Measurements from ENCODE around the gene KASH5.

Gene KASH5

DNA sequence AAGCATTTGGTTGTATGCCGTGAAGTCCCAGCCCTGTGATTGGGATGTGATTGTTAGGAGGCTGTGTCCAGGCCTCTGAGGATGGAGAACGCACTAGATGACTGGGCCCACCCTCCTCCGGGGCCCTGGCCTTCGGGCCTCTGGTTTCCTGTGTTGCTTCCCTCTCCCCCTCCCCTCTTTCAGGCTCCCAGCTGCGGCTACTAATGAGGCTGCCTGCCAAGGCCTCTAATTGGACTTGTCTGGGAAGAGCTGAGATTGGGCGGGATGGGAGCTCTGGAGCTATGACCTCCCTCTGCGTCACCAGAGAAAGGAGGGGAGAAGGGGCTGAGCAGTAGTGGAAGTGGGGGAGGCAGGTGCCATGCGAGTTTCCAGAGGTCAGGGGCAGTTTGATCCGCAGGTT is 25.3 kb downstream of the KASH5 start:
- ChIA-PET CTCF (interaction anchor here (0.7 to 6.9 kb wide), 6 partner anchors 7 to 113 kb away, joined by 3 to 28 read pairs (median 4); partner anchors contain the start of gene FLT3LG), POLR2A (no interaction called here)
- TF ChIP-seq ZNF16 (tag by site-specific recombination; IDR thresholded peaks at IDR 0.05; ENCODE audit: low read depth), result no peak
- TF ChIP-seq ZNF677 (tag by site-specific recombination; IDR thresholded peaks at IDR 0.05), result no peak
- TF ChIP-seq, protein P1, sequence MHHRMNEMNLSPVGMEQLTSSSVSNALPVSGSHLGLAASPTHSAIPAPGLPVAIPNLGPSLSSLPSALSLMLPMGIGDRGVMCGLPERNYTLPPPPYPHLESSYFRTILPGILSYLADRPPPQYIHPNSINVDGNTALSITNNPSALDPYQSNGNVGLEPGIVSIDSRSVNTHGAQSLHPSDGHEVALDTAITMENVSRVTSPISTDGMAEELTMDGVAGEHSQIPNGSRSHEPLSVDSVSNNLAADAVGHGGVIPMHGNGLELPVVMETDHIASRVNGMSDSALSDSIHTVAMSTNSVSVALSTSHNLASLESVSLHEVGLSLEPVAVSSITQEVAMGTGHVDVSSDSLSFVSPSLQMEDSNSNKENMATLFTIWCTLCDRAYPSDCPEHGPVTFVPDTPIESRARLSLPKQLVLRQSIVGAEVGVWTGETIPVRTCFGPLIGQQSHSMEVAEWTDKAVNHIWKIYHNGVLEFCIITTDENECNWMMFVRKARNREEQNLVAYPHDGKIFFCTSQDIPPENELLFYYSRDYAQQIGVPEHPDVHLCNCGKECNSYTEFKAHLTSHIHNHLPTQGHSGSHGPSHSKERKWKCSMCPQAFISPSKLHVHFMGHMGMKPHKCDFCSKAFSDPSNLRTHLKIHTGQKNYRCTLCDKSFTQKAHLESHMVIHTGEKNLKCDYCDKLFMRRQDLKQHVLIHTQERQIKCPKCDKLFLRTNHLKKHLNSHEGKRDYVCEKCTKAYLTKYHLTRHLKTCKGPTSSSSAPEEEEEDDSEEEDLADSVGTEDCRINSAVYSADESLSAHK (tag by site-specific recombination; IDR thresholded peaks at IDR 0.05), result no peak
- TF ChIP-seq ZNF266 (tag by site-specific recombination; IDR thresholded peaks at IDR 0.05; ENCODE audit: low read depth), result no peak
- no peak for TF ChIP-seq ZNF580 (tag by site-specific recombination; IDR thresholded peaks at IDR 0.05)
- TF ChIP-seq ZNF548 (tag by site-specific recombination; IDR thresholded peaks at IDR 0.05), result no peak
- TF ChIP-seq, protein P2, sequence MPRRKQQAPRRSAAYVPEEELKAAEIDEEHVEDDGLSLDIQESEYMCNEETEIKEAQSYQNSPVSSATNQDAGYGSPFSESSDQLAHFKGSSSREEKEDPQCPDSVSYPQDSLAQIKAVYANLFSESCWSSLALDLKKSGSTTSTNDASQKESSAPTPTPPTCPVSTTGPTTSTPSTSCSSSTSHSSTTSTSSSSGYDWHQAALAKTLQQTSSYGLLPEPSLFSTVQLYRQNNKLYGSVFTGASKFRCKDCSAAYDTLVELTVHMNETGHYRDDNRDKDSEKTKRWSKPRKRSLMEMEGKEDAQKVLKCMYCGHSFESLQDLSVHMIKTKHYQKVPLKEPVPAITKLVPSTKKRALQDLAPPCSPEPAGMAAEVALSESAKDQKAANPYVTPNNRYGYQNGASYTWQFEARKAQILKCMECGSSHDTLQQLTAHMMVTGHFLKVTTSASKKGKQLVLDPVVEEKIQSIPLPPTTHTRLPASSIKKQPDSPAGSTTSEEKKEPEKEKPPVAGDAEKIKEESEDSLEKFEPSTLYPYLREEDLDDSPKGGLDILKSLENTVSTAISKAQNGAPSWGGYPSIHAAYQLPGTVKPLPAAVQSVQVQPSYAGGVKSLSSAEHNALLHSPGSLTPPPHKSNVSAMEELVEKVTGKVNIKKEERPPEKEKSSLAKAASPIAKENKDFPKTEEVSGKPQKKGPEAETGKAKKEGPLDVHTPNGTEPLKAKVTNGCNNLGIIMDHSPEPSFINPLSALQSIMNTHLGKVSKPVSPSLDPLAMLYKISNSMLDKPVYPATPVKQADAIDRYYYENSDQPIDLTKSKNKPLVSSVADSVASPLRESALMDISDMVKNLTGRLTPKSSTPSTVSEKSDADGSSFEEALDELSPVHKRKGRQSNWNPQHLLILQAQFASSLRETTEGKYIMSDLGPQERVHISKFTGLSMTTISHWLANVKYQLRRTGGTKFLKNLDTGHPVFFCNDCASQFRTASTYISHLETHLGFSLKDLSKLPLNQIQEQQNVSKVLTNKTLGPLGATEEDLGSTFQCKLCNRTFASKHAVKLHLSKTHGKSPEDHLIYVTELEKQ (tag by site-specific recombination; IDR thresholded peaks at IDR 0.05; ENCODE audit: borderline replicate concordance), result no peak
- TF ChIP-seq SCRT1 (tag by site-specific recombination; IDR thresholded peaks at IDR 0.05; ENCODE audit: borderline replicate concordance), result no peak
- no peak for TF ChIP-seq ZBTB48 (tag by site-specific recombination; IDR thresholded peaks at IDR 0.05)
- no peak for TF ChIP-seq ZNF211 (tag by site-specific recombination; IDR thresholded peaks at IDR 0.05; ENCODE audit: low read depth)
- TF ChIP-seq FEZF1 (tag by site-specific recombination; IDR thresholded peaks at IDR 0.05), result no peak
- TF ChIP-seq ZNF114 (tag by site-specific recombination; IDR thresholded peaks at IDR 0.05), result no peak
- no peak for TF ChIP-seq ELK4 (IDR thresholded peaks at IDR 0.05; ENCODE audit: borderline replicate concordance, low read depth, low read length)
- TF ChIP-seq ZNF561 (tag by site-specific recombination; IDR thresholded peaks at IDR 0.05; ENCODE audit: borderline replicate concordance), result no peak
- no peak for TF ChIP-seq ZNF791 (tag by site-specific recombination; IDR thresholded peaks at IDR 0.05)
- TF ChIP-seq ZNF654 (tag by site-specific recombination; IDR thresholded peaks at IDR 0.05; ENCODE audit: low read depth), result no peak
- Histone ChIP-seq H3K27ac (ENCODE audit: extremely low read depth, low read depth, low read length) (no peak overlapping the region), H3K36me3 (ENCODE audit: control insufficient read depth in 2 of 2, insufficient read depth in 1 of 2, low read length in 2 of 2) (no peaks in the 10 kb centered on the region), H3K9me3 (ENCODE audit: control insufficient read depth, insufficient read depth, low read depth, low read length) (no peaks in the 10 kb centered on the region), H3K4me3 (ENCODE audit: low read depth, low read length) (no peak overlapping the region), H3K4me1 (ENCODE audit: control insufficient read depth, insufficient read depth, low read length) (no peaks in the 10 kb centered on the region)

GRCh38 chr19:49414256-49414655 is 26.2 kb downstream of the KASH5 start:
- Histone ChIP-seq H3K36me3 (ENCODE audit: control insufficient read depth in 2 of 2, insufficient read depth in 1 of 2, low read length in 2 of 2) (no peaks in the 10 kb centered on the region), H3K27ac (ENCODE audit: extremely low read depth, low read depth, low read length) (no peak overlapping the region), H3K4me1 (ENCODE audit: control insufficient read depth, insufficient read depth, low read length) (no peaks in the 10 kb centered on the region), H3K9me3 (ENCODE audit: control insufficient read depth, insufficient read depth, low read depth, low read length) (no peaks in the 10 kb centered on the region), H3K4me3 (ENCODE audit: low read depth, low read length) (no peak overlapping the region)
- CTCF ChIA-PET, result interaction anchor here (1.9 to 6.9 kb wide), 2 partner anchors 6 to 22 kb away, joined by 12 to 28 read pairs; no protein-coding TSS in a partner anchor
- POLR2A ChIA-PET, result no interaction called here
- TF ChIP-seq, protein P3, sequence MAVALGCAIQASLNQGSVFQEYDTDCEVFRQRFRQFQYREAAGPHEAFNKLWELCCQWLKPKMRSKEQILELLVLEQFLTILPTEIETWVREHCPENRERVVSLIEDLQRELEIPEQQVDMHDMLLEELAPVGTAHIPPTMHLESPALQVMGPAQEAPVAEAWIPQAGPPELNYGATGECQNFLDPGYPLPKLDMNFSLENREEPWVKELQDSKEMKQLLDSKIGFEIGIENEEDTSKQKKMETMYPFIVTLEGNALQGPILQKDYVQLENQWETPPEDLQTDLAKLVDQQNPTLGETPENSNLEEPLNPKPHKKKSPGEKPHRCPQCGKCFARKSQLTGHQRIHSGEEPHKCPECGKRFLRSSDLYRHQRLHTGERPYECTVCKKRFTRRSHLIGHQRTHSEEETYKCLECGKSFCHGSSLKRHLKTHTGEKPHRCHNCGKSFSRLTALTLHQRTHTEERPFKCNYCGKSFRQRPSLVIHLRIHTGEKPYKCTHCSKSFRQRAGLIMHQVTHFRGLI (tag by site-specific recombination; IDR thresholded peaks at IDR 0.05), result no peak
- TF ChIP-seq ZBTB48 (tag by site-specific recombination; IDR thresholded peaks at IDR 0.05) (no peak), ZNF211 (tag by site-specific recombination; IDR thresholded peaks at IDR 0.05; ENCODE audit: low read depth) (no peak)
- TF ChIP-seq, protein P4, sequence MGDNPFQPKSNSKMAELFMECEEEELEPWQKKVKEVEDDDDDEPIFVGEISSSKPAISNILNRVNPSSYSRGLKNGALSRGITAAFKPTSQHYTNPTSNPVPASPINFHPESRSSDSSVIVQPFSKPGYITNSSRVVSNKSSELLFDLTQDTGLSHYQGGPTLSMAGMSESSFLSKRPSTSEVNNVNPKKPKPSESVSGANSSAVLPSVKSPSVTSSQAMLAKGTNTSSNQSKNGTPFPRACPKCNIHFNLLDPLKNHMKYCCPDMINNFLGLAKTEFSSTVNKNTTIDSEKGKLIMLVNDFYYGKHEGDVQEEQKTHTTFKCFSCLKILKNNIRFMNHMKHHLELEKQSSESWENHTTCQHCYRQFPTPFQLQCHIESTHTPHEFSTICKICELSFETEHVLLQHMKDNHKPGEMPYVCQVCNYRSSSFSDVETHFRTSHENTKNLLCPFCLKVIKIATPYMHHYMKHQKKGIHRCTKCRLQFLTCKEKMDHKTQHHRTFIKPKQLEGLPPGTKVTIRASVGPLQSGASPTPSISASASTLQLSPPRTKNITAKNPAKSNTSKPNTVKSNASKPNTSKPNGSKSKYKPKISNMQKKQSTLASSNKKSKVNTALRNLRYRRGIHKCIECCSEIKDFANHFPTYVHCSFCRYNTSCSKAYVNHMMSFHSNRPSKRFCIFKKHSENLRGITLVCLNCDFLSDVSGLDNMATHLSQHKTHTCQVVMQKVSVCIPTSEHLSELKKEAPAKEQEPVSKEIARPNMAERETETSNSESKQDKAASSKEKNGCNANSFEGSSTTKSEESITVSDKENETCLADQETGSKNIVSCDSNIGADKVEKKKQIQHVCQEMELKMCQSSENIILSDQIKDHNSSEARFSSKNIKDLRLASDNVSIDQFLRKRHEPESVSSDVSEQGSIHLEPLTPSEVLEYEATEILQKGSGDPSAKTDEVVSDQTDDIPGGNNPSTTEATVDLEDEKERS (tag by site-specific recombination; IDR thresholded peaks at IDR 0.05), result no peak

Data from HEK293 (cell line).